Panc1 (cell line): ENCODE results near the gene COL4A2.

Source experiments
- POLR2AphosphoS5 ChIP-seq: IDR thresholded peaks from 2 replicates; pipeline ENCODE4 v1.6.1; 2012; ENCODE audit warnings: mild to moderate bottlenecking, low read depth, low read length, moderate library complexity
- SIN3A ChIP-seq: IDR thresholded peaks from 2 replicates; pipeline ENCODE4 v1.6.1; 2012; ENCODE audit warnings: low read depth, mild to moderate bottlenecking, low read length, moderate library complexity, borderline replicate concordance; ENCODE audit not compliant: insufficient read depth
- TCF7L2 ChIP-seq: IDR thresholded peaks from 2 replicates; pipeline ENCODE4 v1.6.1; 2011; ENCODE audit warnings: mild to moderate bottlenecking, low read depth, low read length, inconsistent platforms
- TF ChIP-seq, protein P1 (sequence below): fragments of 450-650 bp; IDR thresholded peaks from 2 replicates; pipeline ENCODE4 v1.5.1; 2017; ENCODE audit warnings: mild to moderate bottlenecking
- TF ChIP-seq, protein P2 (sequence below), 2 experiments: IDR thresholded peaks; 2 replicates each; pipeline ENCODE4 v1.6.1; 2011 to 2012; ENCODE audit warnings: low read depth in 2 of 2, control low read depth in 1 of 2, low read length in 1 of 2, mild to moderate bottlenecking in 1 of 2, moderate library complexity in 1 of 2; ENCODE audit not compliant: insufficient read depth in 1 of 2

- TF ChIP-seq, protein P1, sequence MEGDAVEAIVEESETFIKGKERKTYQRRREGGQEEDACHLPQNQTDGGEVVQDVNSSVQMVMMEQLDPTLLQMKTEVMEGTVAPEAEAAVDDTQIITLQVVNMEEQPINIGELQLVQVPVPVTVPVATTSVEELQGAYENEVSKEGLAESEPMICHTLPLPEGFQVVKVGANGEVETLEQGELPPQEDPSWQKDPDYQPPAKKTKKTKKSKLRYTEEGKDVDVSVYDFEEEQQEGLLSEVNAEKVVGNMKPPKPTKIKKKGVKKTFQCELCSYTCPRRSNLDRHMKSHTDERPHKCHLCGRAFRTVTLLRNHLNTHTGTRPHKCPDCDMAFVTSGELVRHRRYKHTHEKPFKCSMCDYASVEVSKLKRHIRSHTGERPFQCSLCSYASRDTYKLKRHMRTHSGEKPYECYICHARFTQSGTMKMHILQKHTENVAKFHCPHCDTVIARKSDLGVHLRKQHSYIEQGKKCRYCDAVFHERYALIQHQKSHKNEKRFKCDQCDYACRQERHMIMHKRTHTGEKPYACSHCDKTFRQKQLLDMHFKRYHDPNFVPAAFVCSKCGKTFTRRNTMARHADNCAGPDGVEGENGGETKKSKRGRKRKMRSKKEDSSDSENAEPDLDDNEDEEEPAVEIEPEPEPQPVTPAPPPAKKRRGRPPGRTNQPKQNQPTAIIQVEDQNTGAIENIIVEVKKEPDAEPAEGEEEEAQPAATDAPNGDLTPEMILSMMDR: no peak
- TF ChIP-seq POLR2AphosphoS5: no peak
- TF ChIP-seq, protein P2, sequence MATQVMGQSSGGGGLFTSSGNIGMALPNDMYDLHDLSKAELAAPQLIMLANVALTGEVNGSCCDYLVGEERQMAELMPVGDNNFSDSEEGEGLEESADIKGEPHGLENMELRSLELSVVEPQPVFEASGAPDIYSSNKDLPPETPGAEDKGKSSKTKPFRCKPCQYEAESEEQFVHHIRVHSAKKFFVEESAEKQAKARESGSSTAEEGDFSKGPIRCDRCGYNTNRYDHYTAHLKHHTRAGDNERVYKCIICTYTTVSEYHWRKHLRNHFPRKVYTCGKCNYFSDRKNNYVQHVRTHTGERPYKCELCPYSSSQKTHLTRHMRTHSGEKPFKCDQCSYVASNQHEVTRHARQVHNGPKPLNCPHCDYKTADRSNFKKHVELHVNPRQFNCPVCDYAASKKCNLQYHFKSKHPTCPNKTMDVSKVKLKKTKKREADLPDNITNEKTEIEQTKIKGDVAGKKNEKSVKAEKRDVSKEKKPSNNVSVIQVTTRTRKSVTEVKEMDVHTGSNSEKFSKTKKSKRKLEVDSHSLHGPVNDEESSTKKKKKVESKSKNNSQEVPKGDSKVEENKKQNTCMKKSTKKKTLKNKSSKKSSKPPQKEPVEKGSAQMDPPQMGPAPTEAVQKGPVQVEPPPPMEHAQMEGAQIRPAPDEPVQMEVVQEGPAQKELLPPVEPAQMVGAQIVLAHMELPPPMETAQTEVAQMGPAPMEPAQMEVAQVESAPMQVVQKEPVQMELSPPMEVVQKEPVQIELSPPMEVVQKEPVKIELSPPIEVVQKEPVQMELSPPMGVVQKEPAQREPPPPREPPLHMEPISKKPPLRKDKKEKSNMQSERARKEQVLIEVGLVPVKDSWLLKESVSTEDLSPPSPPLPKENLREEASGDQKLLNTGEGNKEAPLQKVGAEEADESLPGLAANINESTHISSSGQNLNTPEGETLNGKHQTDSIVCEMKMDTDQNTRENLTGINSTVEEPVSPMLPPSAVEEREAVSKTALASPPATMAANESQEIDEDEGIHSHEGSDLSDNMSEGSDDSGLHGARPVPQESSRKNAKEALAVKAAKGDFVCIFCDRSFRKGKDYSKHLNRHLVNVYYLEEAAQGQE (IDR thresholded peaks at IDR 0.05; ENCODE audit: insufficient read depth in 1 of 2, low read depth in 2 of 2, low read length in 1 of 2): no peak
- no peak for TF ChIP-seq SIN3A
- no peak for TF ChIP-seq TCF7L2
These were observed 104.0 kb downstream of the COL4A2 start for GRCh38 chr13:110410936-110411687.
